Stimulated activated CD8-positive, alpha-beta memory T cell treated with anti-CD3 and anti-CD28 coated beads, Interleukin-7, amount 100 ng/mL, for 48 hours (primary cell): ENCODE results near the gene CREG1.

ENCODE experiments used
- DNase-seq, 2 donors: peaks; one replicate each; pipeline ENCODE4 v3.0.0-alpha.2; 2020; ENCODE audit warnings: low read depth in 1 of 2; ENCODE audit errors: extremely low read depth in 1 of 2

Gene CREG1

DNA sequence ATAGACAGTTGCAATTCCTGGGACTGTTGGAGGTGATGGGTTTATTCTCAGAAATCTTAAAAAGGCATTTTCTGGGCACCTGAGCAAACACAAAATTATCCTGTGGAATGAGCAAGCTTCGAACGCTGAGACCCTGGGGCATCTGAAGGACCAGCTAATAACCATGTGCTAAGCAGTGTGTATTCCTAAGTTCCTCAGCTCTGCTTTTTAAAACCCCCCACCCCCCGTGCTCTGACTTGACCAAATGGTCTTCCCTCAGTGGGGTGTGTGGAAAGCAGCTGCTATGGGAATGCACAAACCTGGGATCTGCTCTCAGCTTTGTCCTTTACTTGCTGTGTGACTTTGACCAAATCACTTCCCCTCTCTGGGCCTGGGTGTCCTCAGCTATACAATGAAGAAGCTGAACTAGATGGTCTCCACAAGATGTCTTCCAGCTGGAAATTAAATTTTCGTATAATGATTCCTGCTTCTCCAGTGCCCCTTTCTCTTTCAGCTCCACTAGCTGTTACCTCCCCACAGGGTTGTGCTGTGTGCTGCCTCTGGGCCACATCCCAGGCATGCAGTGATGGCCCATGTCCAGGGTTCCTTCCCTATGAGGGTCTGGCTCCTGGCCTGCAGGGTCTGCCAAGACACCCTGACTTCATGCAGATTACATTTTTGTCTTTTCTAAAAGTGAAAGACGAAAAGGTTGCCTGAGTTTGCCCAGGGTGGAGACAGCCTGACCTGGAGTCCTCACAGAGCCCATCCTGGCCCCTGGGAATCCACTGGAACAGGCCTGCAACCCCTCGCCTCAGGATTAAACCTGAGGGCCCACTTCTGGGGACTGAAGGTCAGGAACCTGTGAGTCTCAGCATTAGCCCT lies 20.4 kb downstream of the CREG1 start:
- DNase-seq, result no peak

DNA sequence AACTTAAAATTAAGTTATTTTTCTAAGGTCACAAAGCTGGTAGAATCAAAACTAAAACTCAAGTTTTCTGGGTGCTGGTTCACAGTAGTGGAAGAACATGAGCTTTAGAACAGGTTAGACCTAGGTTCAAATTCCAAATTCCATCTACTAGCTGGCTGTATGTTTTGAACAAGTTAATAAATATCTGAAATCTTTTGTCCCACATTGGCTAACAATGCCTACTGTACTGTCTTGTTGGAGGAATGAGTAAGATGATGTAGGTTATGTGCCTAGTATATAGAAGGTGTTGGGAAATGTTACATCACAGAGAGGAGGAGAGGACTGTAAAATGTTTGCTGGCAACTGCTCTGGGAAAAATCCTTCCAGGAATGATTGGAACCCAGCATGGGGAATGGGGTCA lies 21.2 kb downstream of the CREG1 start:
- no peak for DNase-seq

DNA sequence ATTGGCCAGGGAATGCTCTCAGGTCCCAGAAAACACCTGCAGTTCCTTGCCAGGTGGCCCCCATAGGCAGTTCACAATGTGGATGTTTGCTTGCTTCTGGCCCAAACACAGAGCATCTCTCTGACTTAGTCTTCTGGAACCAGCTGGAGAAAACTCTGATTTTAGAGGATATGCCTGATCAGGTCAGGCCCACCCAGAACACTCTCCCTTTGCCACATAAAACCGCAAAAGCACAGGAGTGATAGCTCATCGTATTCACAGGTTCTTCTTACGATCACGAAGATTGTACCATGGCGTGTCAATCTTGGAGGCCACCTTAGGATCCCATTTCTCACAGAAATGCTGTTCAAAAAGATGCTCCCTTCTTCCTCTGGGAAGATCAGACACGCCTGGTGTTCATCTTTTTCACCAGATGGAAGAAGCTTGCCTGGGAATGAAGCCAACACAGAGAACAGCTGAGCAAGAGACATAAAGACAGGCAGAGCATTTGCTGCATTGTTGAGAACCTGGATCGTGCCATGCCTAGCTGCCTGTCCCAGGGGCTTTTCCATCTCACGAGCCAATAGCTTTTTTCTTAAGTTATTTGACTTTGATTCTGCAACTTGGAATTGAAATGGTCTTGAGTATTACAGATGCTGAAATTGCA lies 23.6 kb downstream of the CREG1 start:
- DNase-seq, result no peak

DNA sequence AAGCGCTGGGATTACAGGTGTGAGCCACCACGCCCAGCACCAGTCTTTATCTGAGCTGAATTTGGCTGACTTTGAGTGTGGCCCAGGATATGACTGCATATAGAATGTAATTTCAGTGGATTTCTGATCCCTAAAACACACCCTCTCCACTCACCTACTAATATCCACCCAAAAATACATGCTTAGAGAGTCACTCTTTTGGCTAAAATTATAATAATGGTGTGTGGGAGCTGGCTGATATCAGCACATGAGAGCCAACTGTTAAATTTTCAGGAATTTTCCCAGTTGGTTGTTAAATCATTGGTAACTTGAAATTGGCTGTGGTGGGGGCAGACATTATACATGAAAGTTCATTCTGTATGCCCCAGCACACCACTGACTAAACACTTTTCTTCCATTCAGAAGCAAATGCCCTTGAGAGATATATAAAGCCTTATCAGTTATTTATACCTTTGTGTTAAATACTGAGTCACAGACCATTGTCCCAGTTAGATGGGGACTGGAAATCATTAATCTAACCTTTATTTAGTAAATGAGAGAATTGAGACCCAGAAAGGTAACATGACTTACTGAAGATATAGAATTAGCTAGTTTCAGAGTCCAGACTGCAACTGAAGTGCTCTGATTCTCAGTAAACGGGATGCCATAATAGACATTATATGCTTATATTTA lies 25.4 kb downstream of the CREG1 start:
- no peak for DNase-seq

DNA sequence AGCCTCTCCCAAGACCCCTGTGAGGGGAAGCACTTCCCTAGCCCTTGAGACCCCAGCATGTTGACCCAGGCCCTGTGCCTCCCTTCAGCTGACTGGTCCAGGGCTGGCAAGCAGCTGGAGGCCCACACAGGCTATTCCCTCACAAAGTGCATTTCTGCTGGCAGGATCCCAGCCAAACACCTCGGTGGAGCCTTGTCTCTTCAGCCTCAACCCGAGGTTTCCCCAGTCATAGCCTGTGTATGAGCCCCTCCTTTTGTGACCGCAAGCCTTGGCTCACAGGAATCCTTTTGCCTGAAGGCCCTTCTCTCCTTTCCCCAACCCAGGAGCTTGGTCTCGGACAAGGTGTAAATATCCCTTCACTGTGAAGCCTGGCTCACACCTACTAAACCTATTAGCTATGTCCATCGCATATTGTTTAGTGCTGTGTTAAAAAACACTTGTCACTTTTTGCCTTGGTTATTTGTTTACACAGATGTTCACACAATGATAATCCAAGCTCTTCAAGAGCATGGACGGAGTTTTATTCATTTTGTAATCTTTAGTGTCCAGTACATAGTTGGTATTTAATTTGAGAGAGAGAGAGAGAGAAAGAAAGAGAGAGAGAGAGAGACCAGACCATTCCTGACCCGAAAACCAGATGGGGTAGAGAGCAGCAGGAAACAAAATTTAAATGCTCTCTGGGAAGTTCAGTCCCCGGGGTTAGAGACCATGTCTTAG lies 26.7 kb downstream of the CREG1 start:
- no peak for DNase-seq

DNA sequence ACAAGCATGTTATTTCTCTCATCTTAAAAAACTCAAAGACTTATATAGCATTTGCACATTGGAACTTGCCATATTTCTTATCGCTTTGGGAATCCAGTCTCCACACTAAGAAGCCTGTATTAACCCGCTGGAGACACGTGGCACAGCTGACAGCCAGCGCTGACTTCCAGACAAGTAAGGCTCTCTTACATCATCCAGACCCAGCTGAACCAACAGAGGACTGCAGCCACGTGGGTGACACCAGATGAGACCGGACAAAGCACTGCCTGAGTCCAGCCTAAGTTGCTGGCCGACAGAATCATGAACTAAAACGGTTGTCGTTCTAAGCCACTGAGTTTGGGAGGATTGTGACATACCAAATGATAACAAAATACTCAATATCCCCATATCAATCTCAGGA lies 28.9 kb downstream of the CREG1 start:
- DNase-seq, result no peak

DNA sequence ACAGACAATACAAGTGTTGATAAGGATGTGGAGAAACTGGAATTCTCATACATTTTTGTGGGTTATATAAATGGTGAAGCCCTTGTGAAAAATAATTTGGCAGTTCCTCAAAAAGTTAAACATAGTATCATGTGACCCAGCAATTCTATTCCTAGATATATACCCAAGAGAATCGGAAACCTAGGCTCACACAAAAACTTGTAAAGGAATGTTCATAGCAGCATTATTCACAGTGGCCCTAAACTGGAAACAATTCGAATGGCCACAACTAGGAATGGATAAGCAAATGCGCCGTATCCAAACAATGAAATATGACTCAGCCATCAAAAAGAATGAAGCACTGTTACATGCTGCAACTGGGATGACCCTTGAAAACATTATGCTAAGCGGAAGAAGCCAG lies 31.3 kb downstream of the CREG1 start:
- no peak for DNase-seq

DNA sequence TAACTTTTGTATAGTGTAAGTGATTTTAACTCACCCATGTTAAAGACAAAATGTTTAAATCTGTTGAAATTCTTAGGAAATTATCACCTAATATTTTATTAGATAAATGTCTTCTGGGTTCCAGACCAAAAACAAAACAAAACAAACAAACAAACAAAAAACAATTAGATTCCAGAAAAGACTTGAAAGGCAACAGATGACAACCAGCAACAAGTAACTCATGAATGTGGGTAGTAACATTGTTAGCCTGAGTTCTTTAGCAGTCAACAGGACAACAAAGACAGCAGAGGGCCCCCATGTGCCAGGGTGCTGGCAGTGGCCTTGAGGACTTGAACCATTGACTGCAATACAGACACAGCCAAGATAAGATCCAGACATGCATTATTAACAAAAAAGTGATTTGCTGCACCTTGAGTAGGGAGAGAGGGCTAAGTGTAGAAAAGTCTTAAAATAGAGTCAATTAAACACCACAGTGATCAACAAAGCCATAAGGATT lies 32.8 kb downstream of the CREG1 start:
- no peak for DNase-seq

DNA sequence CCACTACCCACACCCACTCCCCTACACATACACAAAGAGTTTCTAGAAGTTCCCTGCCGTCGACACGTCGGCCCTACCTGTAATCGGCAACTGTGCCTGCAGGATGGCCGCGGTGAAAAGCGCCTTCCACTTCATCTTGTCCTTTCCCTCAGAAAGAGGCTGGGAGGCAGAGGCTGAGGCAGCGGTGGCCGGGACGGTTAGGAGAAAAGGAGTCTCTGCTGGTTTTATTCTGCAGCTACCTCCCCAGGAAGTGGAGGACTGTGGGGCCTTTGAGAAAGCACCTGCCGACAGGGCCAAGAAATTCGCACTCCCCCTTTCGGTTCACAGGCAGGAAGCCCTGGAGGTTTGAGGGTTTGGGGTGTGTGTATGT lies 35.2 kb downstream of the CREG1 start, which contains the start of gene CD247:
CD247 (minus strand) TSS at position 199 of the 370 bp plus-strand sequence; CDS start at position 135, 64 bp downstream.
- peak in 1 of 2 donors; percentile 49 for DNase-seq

DNA sequence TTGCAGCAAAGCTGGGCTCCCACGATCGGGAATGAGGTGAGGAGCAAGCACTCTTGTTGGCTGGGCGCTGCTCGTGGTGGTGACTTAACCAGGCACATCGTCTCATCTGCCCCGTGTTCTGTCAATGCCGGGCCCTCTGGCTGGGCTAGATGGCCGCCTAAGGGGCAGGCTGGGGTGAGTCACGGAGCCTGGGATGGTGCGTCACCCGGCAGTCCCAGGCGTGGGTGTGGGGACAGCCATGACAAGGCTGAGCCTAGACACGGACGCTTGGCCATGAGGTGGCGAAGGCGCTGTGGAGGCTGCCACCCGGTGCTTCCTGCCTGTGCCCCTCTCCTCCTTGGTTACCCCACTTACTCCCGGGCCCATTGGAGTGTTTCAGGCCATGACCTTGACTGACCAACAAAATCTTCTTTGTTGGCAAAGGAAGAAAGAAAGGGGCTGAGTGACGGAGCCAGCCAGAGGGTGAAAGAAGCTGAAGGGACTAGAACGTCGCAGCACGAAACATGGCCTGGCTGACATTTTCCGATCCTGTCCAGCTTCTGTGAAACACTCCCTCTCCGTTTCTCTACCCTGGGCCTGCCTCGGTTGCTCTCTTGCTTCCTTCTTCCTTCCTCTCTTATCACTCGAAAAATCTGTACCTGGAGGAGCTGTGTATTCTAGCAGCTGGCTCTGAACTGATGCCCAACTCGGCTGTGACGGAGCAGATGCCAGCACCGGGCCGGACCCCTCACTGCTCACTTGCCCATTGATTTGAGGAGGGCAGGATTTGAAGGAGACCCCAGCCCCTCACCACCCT lies 35.8 kb downstream of the CREG1 start:
- peak; percentile 87 to 93 for DNase-seq

DNA sequence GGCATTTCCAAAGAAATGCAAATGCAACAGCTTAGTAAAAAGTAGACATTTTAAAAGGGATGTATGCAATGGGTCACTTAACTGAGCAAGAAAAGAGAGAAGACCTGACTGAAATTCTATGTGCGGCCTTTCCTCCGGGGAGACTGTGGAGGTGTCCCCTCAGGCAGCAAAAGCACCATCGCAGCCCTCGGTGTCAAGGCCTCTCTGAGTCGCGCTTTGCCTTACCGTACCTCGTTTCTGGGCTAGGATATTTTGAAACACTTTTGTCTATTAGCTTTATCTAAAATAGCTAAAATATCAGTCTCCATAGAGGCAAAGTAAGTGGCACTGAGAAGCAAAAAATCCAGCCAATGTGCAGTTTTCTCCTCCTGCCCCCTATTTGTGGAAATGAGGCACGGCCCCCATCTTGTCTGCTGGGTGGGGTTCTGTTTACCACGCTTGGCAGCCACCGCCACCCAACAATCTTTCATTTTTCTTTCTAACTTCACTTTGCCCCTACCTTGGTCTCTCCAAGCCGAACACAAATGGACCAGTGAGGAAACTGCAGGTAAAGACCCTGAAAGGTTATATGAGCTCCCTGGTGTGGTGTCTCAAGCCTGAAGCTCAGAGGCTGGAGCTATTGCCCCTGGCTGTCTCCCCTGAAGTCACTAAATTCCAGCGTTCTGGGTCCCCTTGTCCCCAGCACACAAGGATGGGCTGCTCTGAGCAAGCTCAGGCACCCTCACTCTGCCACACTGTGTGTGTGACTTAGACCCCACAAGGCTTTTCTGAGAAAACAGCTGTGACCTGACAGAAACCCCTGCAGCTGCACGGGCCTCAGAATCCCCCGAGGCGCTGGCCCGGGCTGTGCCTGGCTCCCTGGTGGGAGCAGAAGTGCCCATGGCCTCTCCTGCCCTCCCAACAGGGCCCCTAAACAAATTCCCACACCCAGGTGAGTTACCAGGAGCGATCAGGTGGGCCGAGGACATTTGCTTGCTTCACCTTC lies 36.9 kb downstream of the CREG1 start:
- DNase-seq, result no peak

DNA sequence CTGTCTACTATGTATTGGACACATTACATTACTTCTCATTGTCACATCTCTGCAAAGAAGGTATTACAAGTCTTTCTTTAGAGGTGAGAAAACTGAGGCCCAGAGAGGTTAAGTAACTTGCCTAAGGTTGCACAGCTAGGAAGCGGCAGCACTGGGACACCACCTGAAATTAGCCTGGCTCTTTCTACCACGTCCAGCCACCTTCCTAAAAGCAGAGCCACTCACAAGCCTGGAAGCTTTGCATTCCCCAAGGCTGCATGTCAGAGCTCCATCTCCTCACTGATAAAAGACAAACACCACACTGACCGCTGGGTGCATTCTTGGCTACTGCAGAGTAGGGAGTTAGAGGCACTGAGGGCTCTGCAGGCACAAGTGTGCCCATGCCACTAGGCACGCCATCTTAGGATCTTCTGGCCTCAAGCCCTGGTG lies 37.7 kb downstream of the CREG1 start:
- DNase-seq, result no peak

DNA sequence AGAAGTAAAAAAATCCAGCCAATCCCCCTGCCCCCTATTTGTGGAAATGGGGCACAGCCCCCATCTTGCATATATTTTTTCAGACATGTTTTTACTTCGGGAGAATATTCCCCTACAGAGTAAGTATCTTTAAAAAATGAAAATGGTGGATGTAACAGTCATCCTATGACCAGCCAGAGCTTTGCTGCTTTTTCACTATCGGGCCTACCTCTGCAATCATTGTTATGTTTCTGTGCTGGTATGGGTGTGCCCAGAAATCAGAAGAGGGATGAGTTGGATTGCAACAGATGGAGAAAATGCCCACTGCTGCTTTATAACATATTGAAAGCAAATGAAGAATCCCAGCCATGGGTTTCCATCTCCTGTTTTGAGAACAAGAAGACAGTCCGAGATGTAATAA lies 38.1 kb downstream of the CREG1 start:
- no peak for DNase-seq

DNA sequence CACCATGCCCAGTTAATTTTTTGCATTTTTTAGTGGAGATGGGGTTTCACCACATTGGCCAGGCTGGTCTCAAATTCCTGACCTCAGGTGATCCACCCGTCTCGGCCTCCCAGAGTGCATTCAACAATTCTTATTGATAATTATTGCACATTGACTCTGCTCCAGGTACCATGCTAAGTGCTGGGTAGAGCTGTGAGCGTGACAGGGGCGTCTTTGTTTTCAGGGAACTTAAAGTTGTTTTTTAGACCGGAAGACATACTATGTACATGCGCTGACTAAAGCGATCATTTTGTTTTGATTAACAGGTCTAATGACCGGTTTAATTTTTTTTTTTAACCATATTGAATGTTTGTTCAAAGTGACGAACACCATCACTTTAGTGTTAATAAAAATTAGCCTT lies 39.3 kb downstream of the CREG1 start:
- no peak for DNase-seq

DNA sequence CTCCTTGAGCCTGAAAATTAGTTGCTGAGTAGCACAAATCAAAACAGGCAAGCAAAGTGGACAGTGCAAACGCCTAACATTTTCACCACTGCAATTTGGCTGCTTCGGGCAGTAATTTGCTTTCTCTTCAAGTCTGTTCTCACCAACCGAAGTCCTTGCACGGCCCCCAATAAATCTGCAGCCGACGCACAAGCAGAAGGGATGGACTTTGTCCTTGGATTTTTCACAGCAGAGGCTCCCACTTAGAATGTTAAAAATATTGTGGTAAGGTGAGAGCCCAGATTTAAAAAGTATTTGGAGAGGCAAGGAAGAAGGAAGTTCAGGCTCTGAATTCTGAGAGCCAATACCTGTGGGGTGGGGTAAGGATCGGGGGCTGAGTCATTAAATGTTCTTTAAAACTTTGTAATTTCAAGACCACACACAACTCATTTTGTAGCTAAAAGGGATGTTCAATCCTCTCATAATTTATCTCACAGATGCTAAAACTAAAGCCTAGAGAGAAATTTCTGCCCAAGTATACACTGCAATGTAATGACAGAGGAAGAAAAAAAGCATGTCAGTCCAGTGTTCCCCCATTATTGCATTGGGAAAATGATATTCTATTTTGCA lies 41.4 kb downstream of the CREG1 start:
- no peak for DNase-seq

DNA sequence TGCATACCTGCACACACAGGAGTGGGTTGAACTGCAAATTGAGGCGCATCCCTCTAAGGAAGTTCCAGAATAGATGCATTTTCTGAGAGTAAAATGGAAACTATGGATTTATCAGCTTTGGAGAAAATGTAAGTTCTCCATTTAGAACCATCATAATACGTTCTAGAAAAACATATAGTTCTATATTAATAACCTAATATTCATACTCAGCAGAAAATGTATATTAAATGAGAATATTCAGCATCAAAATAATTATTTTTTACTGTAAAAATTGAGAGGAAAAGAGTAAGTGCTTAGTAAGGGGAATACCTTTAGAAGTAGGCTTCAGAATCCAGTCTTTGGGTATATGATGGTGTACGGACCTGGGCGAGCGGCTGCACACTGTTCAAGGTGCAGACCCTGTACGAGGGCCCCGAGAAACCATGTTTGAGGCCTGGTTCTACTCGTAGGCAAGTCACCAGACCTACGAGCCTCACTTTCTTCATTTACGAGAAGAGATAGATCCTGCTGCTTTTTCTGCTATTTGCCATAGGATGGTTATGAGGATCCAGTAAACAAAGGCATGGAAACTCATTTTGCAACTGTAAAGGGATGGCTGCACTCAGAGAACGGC lies 42.1 kb downstream of the CREG1 start:
- no peak for DNase-seq

DNA sequence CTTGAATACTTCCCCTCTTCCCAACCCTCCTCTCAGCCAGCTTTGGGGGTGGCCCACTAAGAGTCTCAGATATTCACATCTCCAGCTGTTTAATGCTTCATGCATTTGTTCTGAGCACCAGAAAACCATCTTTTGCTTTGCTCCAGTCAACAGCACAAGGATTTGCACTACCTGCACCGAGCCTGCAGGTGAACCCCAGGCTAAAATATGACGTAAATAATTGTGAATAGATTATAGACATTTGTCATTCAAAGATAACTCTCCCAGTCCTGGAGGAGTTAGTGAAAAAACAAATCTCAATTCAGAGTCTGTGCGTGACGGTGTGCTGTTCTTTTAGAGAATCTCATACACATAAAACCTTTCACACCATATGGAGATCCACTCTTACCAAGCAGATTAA lies 42.7 kb downstream of the CREG1 start:
- DNase-seq, result no peak

DNA sequence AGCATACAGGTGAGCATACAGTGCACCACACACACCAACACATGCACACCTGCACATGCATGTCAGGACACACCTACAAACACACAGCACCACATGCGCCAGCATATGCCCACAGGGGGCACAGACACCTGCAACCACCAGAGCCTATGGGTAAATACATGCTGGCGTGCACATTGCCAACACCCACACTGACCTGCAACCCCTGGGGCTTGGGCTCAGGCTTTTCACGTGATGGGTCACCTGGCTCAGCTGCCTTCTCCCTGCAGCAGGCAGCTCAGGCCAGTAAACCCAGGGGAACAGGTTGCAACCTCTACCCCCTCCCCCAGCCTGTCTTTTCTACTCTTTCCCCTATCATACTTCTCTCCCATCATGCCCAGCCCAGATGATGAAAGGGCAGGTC lies 43.3 kb downstream of the CREG1 start:
- DNase-seq, result no peak
